ENCODE data around the gene KANK3. TPM values are rescaled to one million over a fixed set of nuclear protein-coding genes. Genes with fewer than 3 reads are reported as not detected.

KANK3 gene
- polyA plus RNA-seq, 1 donor from 2014 or later, result 2.8 TPM

GRCh38 chr19:8389891-8390616, 47.0 kb upstream of the KANK3 start, which contains the start of gene RAB11B:
RAB11B (plus strand) TSS chr19:8390360; CDS start chr19:8390417, 57 bp downstream.
- Histone ChIP-seq H3K9me2 (ENCODE audit: insufficient read depth, low read length) (no peaks in the 10 kb centered on the region), H3K36me3 (ENCODE audit: insufficient read depth, low read length) (no peaks in the 10 kb centered on the region), H3K9ac (ENCODE audit: low read length) (peak within 1 kb of the TSS; percentile 98), H3K27me3 (ENCODE audit: insufficient read depth, low read depth, low read length) (no peaks in the 10 kb centered on the region), H3F3A (ENCODE audit: insufficient read depth, low read length, poor library complexity, severe bottlenecking) (no peaks in the 10 kb centered on the region), H2AFZ (ENCODE audit: low read depth, low read length) (peak within 1 kb of the TSS; percentile 79), H3K27ac (ENCODE audit: low read length) (peak within 1 kb of the TSS; percentile 92), H3K9me3 (ENCODE audit: low read length) (no peaks in the 10 kb centered on the region), H3K79me2 (replicated peaks; ENCODE audit: insufficient read depth, low read length) (peaks cover 45% of the 10 kb centered on the region), H4K20me1 (ENCODE audit: insufficient read depth) (peaks cover 27% of the 10 kb centered on the region), H3K4me3 (ENCODE audit: low read length) (peak within 1 kb of the TSS; percentile 71), H3K4me2 (ENCODE audit: low read length) (peak within 1 kb of the TSS; percentile 65)
- TF ChIP-seq, protein P1, sequence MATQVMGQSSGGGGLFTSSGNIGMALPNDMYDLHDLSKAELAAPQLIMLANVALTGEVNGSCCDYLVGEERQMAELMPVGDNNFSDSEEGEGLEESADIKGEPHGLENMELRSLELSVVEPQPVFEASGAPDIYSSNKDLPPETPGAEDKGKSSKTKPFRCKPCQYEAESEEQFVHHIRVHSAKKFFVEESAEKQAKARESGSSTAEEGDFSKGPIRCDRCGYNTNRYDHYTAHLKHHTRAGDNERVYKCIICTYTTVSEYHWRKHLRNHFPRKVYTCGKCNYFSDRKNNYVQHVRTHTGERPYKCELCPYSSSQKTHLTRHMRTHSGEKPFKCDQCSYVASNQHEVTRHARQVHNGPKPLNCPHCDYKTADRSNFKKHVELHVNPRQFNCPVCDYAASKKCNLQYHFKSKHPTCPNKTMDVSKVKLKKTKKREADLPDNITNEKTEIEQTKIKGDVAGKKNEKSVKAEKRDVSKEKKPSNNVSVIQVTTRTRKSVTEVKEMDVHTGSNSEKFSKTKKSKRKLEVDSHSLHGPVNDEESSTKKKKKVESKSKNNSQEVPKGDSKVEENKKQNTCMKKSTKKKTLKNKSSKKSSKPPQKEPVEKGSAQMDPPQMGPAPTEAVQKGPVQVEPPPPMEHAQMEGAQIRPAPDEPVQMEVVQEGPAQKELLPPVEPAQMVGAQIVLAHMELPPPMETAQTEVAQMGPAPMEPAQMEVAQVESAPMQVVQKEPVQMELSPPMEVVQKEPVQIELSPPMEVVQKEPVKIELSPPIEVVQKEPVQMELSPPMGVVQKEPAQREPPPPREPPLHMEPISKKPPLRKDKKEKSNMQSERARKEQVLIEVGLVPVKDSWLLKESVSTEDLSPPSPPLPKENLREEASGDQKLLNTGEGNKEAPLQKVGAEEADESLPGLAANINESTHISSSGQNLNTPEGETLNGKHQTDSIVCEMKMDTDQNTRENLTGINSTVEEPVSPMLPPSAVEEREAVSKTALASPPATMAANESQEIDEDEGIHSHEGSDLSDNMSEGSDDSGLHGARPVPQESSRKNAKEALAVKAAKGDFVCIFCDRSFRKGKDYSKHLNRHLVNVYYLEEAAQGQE (IDR thresholded peaks at IDR 0.05; ENCODE audit: borderline replicate concordance), result peak; percentile 78
- TF ChIP-seq SMC3 (conservative IDR thresholded peaks at IDR 0.05; ENCODE audit: poor library complexity), result peak; percentile 36
- no peak for TF ChIP-seq MXI1 (conservative IDR thresholded peaks at IDR 0.05; ENCODE audit: poor library complexity, severe bottlenecking)
- TF ChIP-seq EZH2 (IDR thresholded peaks at IDR 0.05; ENCODE audit: borderline replicate concordance, insufficient read depth, low read length, poor library complexity, severe bottlenecking), result no peak
- peak; percentile 80 for TF ChIP-seq EP300 (conservative IDR thresholded peaks at IDR 0.05; ENCODE audit: poor library complexity, severe bottlenecking)
- peak; percentile 98 for TF ChIP-seq POLR2AphosphoS5 (IDR thresholded peaks at IDR 0.05)
- TF ChIP-seq CTCF (IDR thresholded peaks at IDR 0.05; ENCODE audit: poor library complexity, severe bottlenecking), result peak; percentile 48
- TF ChIP-seq TAF1 (IDR thresholded peaks at IDR 0.05; ENCODE audit: low read depth), result peak; percentile 74
- TF ChIP-seq RAD21 (conservative IDR thresholded peaks at IDR 0.05), result peak; percentile 23

DNA sequence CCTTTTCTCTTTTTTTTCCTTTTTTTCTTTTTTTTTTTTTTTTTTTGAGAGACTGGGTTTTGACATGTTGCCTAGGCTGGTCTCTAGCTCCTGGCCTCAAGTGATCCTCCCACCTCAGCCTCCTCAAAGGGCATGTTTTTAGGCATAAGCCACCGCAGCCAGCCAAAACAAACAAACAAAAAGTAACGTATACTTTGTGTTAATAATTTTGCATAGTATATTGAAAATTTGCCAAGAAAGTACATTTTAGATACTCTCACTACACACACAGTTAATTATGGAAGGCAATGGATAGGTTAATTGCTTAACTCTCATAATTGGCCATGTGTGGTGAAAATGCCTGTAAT, 45.5 kb upstream of the KANK3 start:
- Histone ChIP-seq H3K79me2 (replicated peaks; ENCODE audit: insufficient read depth, low read length) (peaks cover 33% of the 10 kb centered on the region), H3K36me3 (ENCODE audit: insufficient read depth, low read length) (no peaks in the 10 kb centered on the region), H3K4me3 (ENCODE audit: low read length) (no peak overlapping the region), H3F3A (ENCODE audit: insufficient read depth, low read length, poor library complexity, severe bottlenecking) (no peaks in the 10 kb centered on the region), H3K4me2 (ENCODE audit: low read length) (no peak overlapping the region), H3K27me3 (ENCODE audit: insufficient read depth, low read depth, low read length) (no peaks in the 10 kb centered on the region), H3K27ac (ENCODE audit: low read length) (no peak overlapping the region), H2AFZ (ENCODE audit: low read depth, low read length) (no peak overlapping the region), H3K9me3 (ENCODE audit: low read length) (no peaks in the 10 kb centered on the region), H3K9me2 (ENCODE audit: insufficient read depth, low read length) (no peaks in the 10 kb centered on the region), H4K20me1 (ENCODE audit: insufficient read depth) (peaks cover 23% of the 10 kb centered on the region), H3K9ac (ENCODE audit: low read length) (no peak overlapping the region)
- TF ChIP-seq SMC3 (conservative IDR thresholded peaks at IDR 0.05; ENCODE audit: poor library complexity) (no peak), RAD21 (conservative IDR thresholded peaks at IDR 0.05) (no peak), EP300 (conservative IDR thresholded peaks at IDR 0.05; ENCODE audit: poor library complexity, severe bottlenecking) (no peak), CTCF (IDR thresholded peaks at IDR 0.05; ENCODE audit: poor library complexity, severe bottlenecking) (no peak), MXI1 (conservative IDR thresholded peaks at IDR 0.05; ENCODE audit: poor library complexity, severe bottlenecking) (no peak), EZH2 (IDR thresholded peaks at IDR 0.05; ENCODE audit: borderline replicate concordance, insufficient read depth, low read length, poor library complexity, severe bottlenecking) (no peak), TAF1 (IDR thresholded peaks at IDR 0.05; ENCODE audit: low read depth) (no peak), POLR2AphosphoS5 (IDR thresholded peaks at IDR 0.05) (no peak)
- TF ChIP-seq, protein P1 (IDR thresholded peaks at IDR 0.05; ENCODE audit: borderline replicate concordance), result no peak

Data from neural cell (in vitro differentiated cells).